Activated B cell treated with CpG ODN at 0.5 μM for 24 hours (primary cell): ENCODE data around the gene HHAT. TPM values are rescaled to one million over a fixed set of nuclear protein-coding genes. Genes with fewer than 3 reads are reported as not detected.

Experiments used
- ATAC-seq: fragments of 200-7000 bp; cut with Tn5 transposase; one replicate; pipeline ENCODE4 v1.10.0; 2021; ENCODE audit warnings: low read depth, mild to moderate bottlenecking, moderate library complexity
- CTCF ChIA-PET: fragments of 350-600 bp; sonication (Branson Sonifier 250); formaldehyde crosslinking; loops from one replicate; lab custom pipeline; 2021; ENCODE audit warnings: antibody characterized with exemption; lab: Charles Lee
- POLR2A ChIA-PET: fragments of 350-600 bp; sonication (Branson Sonifier 250); formaldehyde crosslinking; loops from one replicate; lab custom pipeline; 2021; ENCODE audit warnings: antibody characterized with exemption; lab: Charles Lee
- DNase-seq: peaks from one replicate; pipeline ENCODE4 v3.0.0; 2022
- H3K27ac Mint-ChIP-seq: one replicate; pipeline ENCODE4 v1.8.0; 2020; ENCODE audit warnings: mixed read lengths
- H3K27me3 Mint-ChIP-seq: one replicate; pipeline ENCODE4 v1.8.0; 2021; ENCODE audit warnings: mixed read lengths
- H3K36me3 Mint-ChIP-seq: one replicate; pipeline ENCODE4 v1.8.0; 2021; ENCODE audit warnings: low read depth, mixed read lengths
- H3K4me1 Mint-ChIP-seq: one replicate; pipeline ENCODE4 v1.8.0; 2021; ENCODE audit warnings: mixed read lengths
- H3K4me3 Mint-ChIP-seq: one replicate; pipeline ENCODE4 v1.8.0; 2020; ENCODE audit warnings: mild to moderate bottlenecking, mixed read lengths
- H3K9me3 Mint-ChIP-seq: one replicate; pipeline ENCODE4 v1.8.0; 2020; ENCODE audit warnings: mixed read lengths
- intact Hi-C: fragments of 100-400 bp; cut with micrococcal nuclease; formaldehyde crosslinking; loops from one replicate; pipeline ENCODE4 v1.15.1; 2024
- total RNA-seq: library from RNA; stranded (reverse); gene quantifications from 2 replicates; pipeline ENCODE4 v1.2.3, GENCODE V29; 2022
- TF ChIP-seq, protein P1 (sequence below): fragments of 200-600 bp; IDR thresholded peaks from one replicate; pipeline ENCODE4 v1.8.0; 2022; ENCODE audit warnings: antibody characterized with exemption, mild to moderate bottlenecking

HHAT gene
- total RNA-seq, 1 donor from 2014 or later = 8.5 TPM

GRCh38 chr1:210407887-210408252 is 79.2 kb downstream of the HHAT start:
- no peaks in the 10 kb centered on the region for H3K27me3 Mint-ChIP-seq

DNA sequence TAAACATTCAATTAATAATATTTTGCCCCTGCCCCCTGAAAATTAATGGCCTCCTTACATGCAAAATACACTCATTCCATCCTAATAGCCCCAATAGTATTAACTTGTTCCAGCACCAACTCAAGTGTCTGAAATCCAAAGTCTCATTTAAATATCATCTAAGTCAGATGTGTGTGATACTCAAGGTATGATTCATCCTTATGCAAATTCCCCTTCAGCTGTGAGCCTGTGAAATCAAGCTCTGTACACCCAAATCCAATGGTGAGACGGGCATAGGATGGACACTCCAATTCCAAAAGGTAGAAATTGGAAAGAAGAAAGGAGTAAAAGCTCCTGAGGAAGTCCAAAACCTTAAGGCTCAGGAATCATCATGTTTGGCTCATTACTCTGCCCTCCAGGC is 83.5 kb downstream of the HHAT start:
- intact Hi-C loops = no loop called here
- Mint-ChIP-seq H3K4me3 (no peak overlapping the region), H3K4me1 (peaks cover 3% of the 10 kb centered on the region), H3K27me3 (no peaks in the 10 kb centered on the region), H3K9me3 (no peaks in the 10 kb centered on the region), H3K36me3 (peaks cover 2% of the 10 kb centered on the region), H3K27ac (no peak overlapping the region)
- no peak for DNase-seq
- TF ChIP-seq, protein P1, sequence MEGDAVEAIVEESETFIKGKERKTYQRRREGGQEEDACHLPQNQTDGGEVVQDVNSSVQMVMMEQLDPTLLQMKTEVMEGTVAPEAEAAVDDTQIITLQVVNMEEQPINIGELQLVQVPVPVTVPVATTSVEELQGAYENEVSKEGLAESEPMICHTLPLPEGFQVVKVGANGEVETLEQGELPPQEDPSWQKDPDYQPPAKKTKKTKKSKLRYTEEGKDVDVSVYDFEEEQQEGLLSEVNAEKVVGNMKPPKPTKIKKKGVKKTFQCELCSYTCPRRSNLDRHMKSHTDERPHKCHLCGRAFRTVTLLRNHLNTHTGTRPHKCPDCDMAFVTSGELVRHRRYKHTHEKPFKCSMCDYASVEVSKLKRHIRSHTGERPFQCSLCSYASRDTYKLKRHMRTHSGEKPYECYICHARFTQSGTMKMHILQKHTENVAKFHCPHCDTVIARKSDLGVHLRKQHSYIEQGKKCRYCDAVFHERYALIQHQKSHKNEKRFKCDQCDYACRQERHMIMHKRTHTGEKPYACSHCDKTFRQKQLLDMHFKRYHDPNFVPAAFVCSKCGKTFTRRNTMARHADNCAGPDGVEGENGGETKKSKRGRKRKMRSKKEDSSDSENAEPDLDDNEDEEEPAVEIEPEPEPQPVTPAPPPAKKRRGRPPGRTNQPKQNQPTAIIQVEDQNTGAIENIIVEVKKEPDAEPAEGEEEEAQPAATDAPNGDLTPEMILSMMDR = no peak
- ChIA-PET CTCF (no interaction called here), POLR2A (no interaction called here)
- ATAC-seq = no peak

More at GRCh38 chr1:210407887-210408252, 79.2 kb downstream of the HHAT start:
- ATAC-seq (no peak), DNase-seq (no peak)
- no peaks in the 10 kb centered on the region for H3K36me3 Mint-ChIP-seq
- ChIA-PET CTCF (interaction anchor here (1.1 to 1.6 kb wide), 2 partner anchors 38 to 725 kb away, joined by 3 to 4 read pairs; partner anchors contain the start of gene KCNH1), POLR2A (no interaction called here)
- H3K4me1 Mint-ChIP-seq = peaks cover 4% of the 10 kb centered on the region
- TF ChIP-seq, protein P1 = no peak
- H3K27ac Mint-ChIP-seq = no peak overlapping the region
- no peaks in the 10 kb centered on the region for H3K9me3 Mint-ChIP-seq
- intact Hi-C loops = loop anchor here (1.0 to 5.0 kb wide), 7 partner anchors 174 to 1247 kb away; partner anchors contain the start of genes KCNH1 and TRAF5
- no peak overlapping the region for H3K4me3 Mint-ChIP-seq

- H3K36me3 Mint-ChIP-seq = peaks cover 2% of the 10 kb centered on the region
- no peak for DNase-seq
- intact Hi-C loops = no loop called here
- ATAC-seq = no peak
- no peaks in the 10 kb centered on the region for H3K27me3 Mint-ChIP-seq
- TF ChIP-seq, protein P1 = no peak
- CTCF ChIA-PET = no interaction called here
- no peaks in the 10 kb centered on the region for H3K4me1 Mint-ChIP-seq
- POLR2A ChIA-PET = no interaction called here
- no peak overlapping the region for H3K27ac Mint-ChIP-seq
- H3K9me3 Mint-ChIP-seq = no peaks in the 10 kb centered on the region
- no peak overlapping the region for H3K4me3 Mint-ChIP-seq
Observed at GRCh38 chr1:210413951-210414350, 85.2 kb downstream of the HHAT start.

DNA sequence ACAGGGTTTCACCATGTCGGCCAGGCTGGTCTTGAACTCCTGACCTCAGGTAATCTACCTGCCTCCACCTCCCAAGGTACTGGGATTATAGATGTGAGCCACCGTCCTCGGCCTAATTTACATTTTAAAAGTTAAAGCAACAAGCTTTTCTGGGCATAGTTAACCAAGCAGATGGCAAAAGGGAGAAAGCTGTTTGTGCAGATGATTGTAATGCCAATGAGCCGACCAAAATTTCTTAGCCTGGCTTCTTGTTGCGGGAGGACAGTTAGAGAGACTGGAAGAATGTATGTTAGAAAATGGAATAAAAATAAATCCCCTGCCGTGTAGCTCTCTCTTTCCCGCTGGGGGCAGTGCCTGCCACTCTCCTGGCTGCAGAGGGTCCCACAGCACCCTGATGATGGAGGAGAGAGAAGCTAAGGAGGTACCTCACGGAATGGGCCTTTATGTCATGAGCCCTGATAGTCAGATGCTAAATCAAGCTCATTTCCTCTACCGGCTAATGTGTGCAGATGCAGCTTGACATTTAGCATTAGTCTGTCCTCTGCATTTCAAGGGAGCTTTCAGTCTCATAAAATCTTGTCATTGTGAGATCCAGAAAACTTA is 87.2 kb downstream of the HHAT start:
- POLR2A ChIA-PET = no interaction called here
- Mint-ChIP-seq H3K27ac (no peak overlapping the region), H3K36me3 (peaks cover 4% of the 10 kb centered on the region), H3K4me3 (no peak overlapping the region), H3K9me3 (no peaks in the 10 kb centered on the region), H3K4me1 (no peaks in the 10 kb centered on the region), H3K27me3 (no peaks in the 10 kb centered on the region)
- intact Hi-C loops = no loop called here
- CTCF ChIA-PET = interaction anchor here (1.0 kb wide), 2 partner anchors 14 to 16 kb away, joined by 4 read pairs; no protein-coding TSS in a partner anchor
- DNase-seq (no peak), ATAC-seq (no peak)
- TF ChIP-seq, protein P1 = no peak

- Mint-ChIP-seq H3K4me3 (no peak overlapping the region), H3K4me1 (no peaks in the 10 kb centered on the region), H3K27ac (no peak overlapping the region), H3K27me3 (no peaks in the 10 kb centered on the region), H3K9me3 (no peaks in the 10 kb centered on the region), H3K36me3 (peaks cover 5% of the 10 kb centered on the region)
- no peak for ATAC-seq
- DNase-seq = no peak
- intact Hi-C loops = no loop called here
- ChIA-PET CTCF (interaction anchor here (1.0 kb wide), 2 partner anchors 15 to 17 kb away, joined by 4 read pairs; no protein-coding TSS in a partner anchor), POLR2A (no interaction called here)
- TF ChIP-seq, protein P1 = no peak
Observed at GRCh38 chr1:210416681-210417080, 88.0 kb downstream of the HHAT start.
